Right lobe of liver (tissue), 4 donors: ENCODE results near the gene SNX32.
"Not testable (repeated sequence)": the region's sequence is repeated elsewhere in the genome, so short reads cannot be mapped to it uniquely, and the experiment has no call there.

Experiments
- POLR2A ChIP-seq: fragments of 450-650 bp; IDR thresholded peaks from one replicate; pipeline ENCODE4 v1.6.1; 2017; ENCODE audit warnings: antibody characterized with exemption, mild to moderate bottlenecking
- TF ChIP-seq, protein P1 (sequence below), 4 donors: fragments of 200-600 bp in 3 of 4; fragments of 450-650 bp in 1 of 4; IDR thresholded peaks; one replicate each; pipeline versions ENCODE4 v1.5.1 to v1.8.0; 2016 to 2022; ENCODE audit warnings: antibody characterized with exemption in 4 of 4, mild to moderate bottlenecking in 2 of 4
- donor health status: DM: no; HTN: no; CAD: no.
- donor health status: DM: no; HTN: no; CAD: no.
- donor health status: DM: no; HTN: yes; CAD: no.

GRCh38 chr11:65832231-65832630, 1.5 kb upstream of the SNX32 start:
- TF ChIP-seq, protein P1, sequence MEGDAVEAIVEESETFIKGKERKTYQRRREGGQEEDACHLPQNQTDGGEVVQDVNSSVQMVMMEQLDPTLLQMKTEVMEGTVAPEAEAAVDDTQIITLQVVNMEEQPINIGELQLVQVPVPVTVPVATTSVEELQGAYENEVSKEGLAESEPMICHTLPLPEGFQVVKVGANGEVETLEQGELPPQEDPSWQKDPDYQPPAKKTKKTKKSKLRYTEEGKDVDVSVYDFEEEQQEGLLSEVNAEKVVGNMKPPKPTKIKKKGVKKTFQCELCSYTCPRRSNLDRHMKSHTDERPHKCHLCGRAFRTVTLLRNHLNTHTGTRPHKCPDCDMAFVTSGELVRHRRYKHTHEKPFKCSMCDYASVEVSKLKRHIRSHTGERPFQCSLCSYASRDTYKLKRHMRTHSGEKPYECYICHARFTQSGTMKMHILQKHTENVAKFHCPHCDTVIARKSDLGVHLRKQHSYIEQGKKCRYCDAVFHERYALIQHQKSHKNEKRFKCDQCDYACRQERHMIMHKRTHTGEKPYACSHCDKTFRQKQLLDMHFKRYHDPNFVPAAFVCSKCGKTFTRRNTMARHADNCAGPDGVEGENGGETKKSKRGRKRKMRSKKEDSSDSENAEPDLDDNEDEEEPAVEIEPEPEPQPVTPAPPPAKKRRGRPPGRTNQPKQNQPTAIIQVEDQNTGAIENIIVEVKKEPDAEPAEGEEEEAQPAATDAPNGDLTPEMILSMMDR (IDR thresholded peaks at IDR 0.05) = not testable (repeated sequence)
- TF ChIP-seq POLR2A = not testable (repeated sequence)
